ENCODE data around the gene APCDD1L.
"Not testable (repeated sequence)": the region's sequence is repeated elsewhere in the genome, so short reads cannot be mapped to it uniquely, and the experiment has no call there.

APCDD1L gene

GRCh38 chr20:58514321-58515232, 622 bp downstream of the APCDD1L start:
- DNase-seq (ENCODE audit: low read depth), result no peak

DNA sequence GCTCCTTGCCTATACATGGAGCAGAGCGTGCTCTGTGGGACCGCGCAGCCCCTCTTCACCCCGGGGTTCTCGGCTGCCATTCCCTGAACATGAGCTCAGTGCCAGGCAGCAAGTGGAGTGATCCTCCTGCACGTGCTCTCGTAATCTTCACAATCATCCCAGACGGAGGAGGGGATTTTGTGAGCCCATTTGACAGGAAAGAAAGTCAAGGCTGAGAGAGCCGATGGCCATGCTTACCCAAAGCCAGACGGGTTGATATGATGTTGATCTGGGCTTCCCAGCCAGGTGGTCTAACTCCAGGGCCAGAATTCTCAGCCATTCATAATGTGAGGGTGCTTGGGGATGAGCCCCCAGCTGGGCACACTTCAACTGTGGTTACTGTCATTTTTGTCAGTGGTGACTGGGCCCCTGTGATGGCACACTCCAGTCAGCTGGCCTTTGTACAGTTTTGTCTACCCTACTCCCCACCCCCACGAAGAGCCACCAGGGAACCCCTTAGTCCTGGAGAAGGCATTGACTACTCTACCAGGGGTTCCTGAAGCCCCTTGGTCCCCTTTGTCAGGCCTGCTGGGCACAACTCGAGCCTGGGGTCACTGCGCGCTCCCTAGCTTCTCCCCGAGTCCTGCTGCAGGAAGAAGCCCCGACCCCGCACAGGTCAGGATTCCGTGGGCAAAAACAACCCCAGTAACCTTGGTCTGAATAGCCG, 1.5 kb downstream of the APCDD1L start:
- DNase-seq (ENCODE audit: low read depth), result no peak

DNA sequence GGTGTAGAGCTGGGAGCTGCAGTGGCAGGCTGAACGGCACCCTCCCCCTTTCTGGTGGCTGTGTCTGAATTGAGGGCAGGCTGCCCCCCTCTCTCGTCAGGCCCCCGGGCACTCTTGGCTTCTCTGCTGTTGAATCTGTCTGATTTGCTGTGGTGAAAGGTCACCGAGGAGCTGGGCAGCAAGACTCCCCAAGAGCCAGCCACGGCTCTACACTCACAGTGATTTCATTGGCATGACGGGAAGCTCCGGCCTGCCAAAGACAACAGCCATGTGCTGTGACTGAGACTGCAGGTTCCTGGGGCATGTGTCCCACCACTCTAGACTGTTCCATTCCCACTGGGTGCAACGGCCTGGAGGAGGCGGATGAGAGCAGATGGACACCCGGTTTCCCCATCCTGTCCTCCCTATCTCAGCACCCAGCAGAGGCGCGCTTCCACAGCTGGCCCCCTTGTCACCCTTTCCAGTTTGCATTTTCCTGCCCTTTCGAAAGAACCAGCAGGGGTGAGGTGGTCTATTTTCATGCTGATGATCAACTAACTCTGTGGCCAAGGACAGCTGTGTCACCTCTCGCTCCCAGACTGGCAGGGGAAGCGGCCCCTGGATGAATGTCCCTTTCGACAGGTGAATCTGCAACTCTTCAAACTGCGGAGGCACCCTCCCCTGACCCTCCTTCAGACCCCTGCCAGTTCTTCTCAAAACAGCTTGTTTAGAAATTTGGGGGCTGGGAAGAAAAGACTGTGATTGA, 2.2 kb downstream of the APCDD1L start:
- DNase-seq (ENCODE audit: low read depth), result no peak

GRCh38 chr20:58511861-58512260, 3.3 kb downstream of the APCDD1L start:
- no peak for DNase-seq (ENCODE audit: low read depth)

DNA sequence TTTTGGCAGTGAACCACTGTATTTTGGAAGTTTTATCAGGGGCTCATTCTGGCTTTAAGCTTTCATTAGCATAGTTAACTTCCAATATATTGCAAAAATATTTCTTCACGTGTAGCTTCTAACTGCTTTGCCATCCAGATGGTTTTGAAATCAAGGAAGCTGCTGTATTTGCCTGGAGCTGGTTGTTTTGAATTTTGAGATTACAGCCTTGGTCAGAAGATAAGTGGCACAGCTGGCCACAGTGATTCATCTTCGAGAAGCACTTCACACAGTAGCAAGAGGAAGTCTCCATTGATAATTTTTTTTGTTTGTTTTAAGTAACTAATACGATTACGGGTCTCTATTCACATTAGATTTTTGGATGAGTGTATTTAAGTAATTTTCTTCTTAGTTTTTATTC, 3.8 kb downstream of the APCDD1L start:
- peak; percentile 18 for DNase-seq (ENCODE audit: low read depth)

- DNase-seq (ENCODE audit: low read depth), result no peak
Measured at GRCh38 chr20:58510921-58511320, 4.3 kb downstream of the APCDD1L start.

- no peak for DNase-seq (ENCODE audit: low read depth)
Measured at GRCh38 chr20:58508762-58509395, 6.3 kb downstream of the APCDD1L start.

DNA sequence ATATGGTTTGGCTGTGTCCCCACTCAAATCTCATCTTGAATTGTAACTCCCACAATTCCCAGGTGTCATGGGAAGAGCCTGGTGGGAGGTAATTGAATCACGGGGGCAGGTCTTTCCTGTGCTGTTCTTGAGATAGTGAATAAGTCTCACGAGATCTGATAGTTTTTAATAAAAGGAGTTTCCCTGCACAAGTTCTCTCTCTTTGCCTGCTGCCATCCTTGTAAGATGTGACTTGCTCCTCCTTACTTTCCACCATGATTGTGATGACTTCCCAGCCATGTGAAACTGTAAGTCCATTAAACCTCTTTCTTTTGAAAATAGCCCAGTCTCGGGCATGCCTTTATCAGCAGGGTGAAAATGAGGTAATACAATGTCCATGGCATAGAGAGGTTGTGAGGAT, 8.2 kb downstream of the APCDD1L start:
- not testable (repeated sequence) for DNase-seq (ENCODE audit: low read depth)

- DNase-seq (ENCODE audit: low read depth), result no peak
Measured at GRCh38 chr20:58504566-58504965, 10.6 kb downstream of the APCDD1L start.

GRCh38 chr20:58503668-58504067, 11.5 kb downstream of the APCDD1L start:
- DNase-seq (ENCODE audit: low read depth), result no peak

GRCh38 chr20:58500256-58500655, 14.9 kb downstream of the APCDD1L start:
- no peak for DNase-seq (ENCODE audit: low read depth)

DNA sequence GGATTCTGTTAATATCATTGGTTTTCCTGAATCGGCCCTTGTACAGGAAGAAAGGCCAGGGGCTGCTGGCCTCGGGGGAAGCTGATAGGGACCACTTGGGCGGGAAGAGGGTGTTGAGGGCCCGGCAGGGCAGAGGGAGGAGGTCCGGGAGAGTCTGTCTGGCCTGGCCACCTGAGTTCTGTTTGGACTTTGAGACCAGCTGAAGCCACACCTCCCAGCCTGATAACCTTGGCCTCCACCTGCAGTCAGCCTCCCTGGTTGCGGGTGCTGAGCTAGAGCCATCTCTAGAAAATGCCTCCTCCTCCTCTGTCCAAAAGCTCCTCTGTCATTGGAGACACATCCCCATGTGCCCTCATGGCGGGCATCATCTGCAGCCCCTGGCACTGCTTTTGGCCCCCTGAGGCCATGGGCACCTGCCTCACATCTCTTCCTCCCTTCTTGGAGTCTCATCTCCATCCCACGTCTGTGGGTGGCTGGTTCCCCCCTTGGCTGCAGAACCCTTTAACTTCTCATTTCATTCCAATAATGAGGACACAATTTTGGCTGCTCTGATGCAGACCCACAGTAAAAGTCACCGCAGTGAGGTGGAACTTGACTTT, 16.6 kb downstream of the APCDD1L start:
- no peak for DNase-seq (ENCODE audit: low read depth)

DNA sequence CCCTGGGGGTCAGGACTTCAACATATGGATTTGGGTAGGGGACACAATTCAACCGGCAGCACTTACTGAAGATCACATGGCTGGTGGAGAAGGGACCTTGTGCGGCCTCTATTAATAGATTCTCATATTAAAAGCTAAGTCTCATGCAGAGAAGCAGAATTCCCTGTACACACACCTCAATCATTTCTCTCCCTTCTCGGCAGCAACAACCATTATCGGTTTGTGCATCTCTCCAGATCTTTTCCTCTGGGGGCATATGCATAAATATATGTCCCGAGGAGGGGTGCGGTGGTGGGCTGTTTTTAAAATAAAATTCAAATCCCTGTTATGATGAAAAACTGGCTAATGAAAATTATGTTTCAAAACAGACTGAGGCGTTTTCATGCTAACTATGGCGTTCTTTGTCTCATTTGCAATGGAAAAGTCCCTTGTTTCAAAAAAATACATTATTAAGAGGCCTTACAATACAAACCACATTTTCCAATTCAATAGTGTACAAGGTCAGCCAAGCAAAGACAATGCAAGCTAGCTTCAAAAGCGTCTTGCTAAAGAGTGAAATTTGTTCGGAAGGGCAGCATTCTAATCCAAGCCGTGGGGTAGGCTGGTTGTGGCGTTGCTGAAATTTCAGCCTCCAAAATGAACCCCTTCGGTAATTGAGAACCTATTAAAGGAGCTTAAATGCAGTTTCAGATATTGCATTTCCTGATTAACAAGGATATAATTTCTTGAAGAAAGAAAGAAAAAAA, 17.3 kb downstream of the APCDD1L start:
- no peak for DNase-seq (ENCODE audit: low read depth)

GRCh38 chr20:58497076-58497641, 18.0 kb downstream of the APCDD1L start:
- no peak for DNase-seq (ENCODE audit: low read depth)

- DNase-seq (ENCODE audit: low read depth), result no peak
Measured at GRCh38 chr20:58496429-58496769, 18.8 kb downstream of the APCDD1L start.

DNA sequence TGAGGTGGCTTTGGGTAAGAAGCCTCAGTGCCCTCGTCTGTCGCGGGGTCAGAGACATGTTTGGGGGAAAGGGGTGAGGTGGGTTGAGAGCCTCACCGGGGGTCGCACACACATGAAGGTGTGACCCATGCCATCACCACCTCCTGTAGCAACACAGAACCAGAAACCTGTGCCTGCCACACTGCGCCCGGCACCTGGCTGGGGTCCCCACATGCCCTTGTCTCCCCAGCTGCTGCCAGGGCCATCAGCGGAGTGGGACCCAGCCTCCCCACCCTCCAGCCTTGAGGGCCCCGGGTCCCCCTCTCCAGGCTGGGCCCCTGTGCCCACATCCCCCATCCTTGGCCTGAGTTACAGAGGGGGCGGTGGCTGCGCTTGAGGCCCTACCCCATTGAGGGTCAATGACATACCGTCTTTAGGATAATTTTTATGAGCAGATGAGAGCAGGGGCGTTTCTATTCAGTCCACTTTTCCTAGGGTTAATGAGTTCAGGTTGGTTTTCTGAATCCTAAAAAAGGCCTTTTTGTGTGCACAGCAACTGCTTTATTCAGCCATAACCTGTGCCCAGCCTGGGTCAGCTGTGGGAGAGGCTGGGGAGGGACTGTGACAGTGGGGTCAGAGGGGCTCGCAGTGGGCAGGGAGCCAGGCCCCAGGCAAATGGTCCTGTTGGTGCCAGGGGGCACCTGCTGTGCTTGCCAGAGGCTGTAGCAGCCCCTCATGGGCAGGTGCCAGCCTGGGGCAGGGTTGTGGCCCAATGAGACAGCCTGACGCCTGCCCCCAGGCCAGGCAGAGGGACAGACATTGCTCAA, 19.4 kb downstream of the APCDD1L start:
- no peak for DNase-seq (ENCODE audit: low read depth)

DNA sequence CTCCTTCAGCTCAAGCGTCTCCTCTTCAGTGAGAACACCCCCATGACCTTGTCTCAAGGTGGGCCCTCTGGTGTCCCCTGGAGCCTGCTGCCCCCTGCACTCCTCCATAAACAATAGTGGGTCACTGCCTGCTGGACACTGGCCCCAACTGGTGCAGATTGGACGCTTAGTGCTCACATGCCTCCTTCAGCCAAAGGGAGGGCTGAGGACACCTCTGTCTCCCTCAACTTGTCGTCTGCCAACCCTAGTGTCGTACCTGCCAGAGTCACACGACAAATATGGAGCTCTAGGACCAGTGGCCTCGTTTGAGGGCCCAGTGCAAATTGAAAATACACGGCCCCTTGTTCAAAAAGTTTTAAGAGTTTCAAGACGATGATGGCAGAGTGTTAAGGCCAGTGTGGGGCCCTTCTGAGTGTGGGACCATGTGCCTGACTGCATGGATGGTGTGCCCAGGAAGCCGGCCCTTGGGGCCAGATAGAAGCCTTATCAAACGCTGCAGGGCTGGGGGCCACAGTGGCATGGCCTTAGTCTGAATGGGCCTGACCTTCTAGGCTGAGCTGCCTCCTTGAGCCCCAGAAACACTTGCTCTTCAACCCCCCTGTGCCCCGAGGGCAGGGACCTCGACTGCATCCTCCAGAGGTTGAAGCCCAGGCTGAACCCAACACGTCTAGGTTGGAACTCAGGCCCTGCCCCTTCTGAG, 20.1 kb downstream of the APCDD1L start:
- DNase-seq (ENCODE audit: low read depth), result no peak

- no peak for DNase-seq (ENCODE audit: low read depth)
Measured at GRCh38 chr20:58492795-58493524, 22.2 kb downstream of the APCDD1L start.

Data from fibroblast of the conjunctiva (primary cell).